ENCODE measurements around the gene PLXDC2.

Gene PLXDC2

GRCh38 chr10:20059084-20059835, 243.0 kb downstream of the PLXDC2 start:
- no peaks in the 10 kb centered on the region for H4K20me1 ChIP-seq (ENCODE audit: insufficient read depth, low read length, poor library complexity, severe bottlenecking)
- H3K9me3 ChIP-seq (ENCODE audit: insufficient read depth, low read depth, low read length), result no peaks in the 10 kb centered on the region
- H3K4me1 ChIP-seq (ENCODE audit: insufficient read depth, low read length, poor library complexity, severe bottlenecking), result no peaks in the 10 kb centered on the region
- no peaks in the 10 kb centered on the region for H3K9me2 ChIP-seq (replicated peaks; ENCODE audit: low read depth, low read length)
- no peak overlapping the region for H3K9ac ChIP-seq (ENCODE audit: low read depth, low read length, poor library complexity, severe bottlenecking)
- H2AFZ ChIP-seq (ENCODE audit: low read length), result no peak overlapping the region
- no peaks in the 10 kb centered on the region for H3K79me2 ChIP-seq (ENCODE audit: insufficient read depth, low read length)
- no peak overlapping the region for H3K4me2 ChIP-seq (ENCODE audit: low read depth, low read length, poor library complexity, severe bottlenecking)
- TF ChIP-seq CTCF (conservative IDR thresholded peaks at IDR 0.05; ENCODE audit: low read length) (no peak), EZH2phosphoT487 (IDR thresholded peaks at IDR 0.05; ENCODE audit: borderline replicate concordance) (no peak)
- no peak overlapping the region for H3K4me3 ChIP-seq (ENCODE audit: low read length, poor library complexity, severe bottlenecking)
- no peaks in the 10 kb centered on the region for H3K27me3 ChIP-seq (ENCODE audit: insufficient read depth, low read length, poor library complexity, severe bottlenecking)
- no peaks in the 10 kb centered on the region for H3F3A ChIP-seq (ENCODE audit: low read depth)
- H3K36me3 ChIP-seq (ENCODE audit: insufficient read depth, low read length), result no peaks in the 10 kb centered on the region

DNA sequence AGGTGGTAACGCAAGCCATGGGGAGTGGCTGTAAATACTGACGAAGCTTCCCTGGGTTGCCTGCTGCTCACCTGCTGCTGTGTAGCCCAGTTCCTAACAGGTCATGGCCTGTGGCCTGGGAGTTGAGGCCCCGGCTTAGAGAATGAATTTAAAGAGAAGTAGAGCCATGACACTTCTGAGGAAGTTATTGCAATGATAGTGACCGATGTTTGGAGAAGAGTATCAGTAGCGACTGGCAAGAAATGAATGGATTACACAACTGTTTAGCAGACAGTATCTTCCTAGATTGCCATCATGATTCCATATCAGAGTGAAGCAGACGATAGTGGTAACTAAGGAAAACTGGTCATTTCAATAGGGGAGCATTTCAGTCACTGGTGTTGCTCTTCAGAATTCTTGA, 249.6 kb downstream of the PLXDC2 start:
- Histone ChIP-seq H2AFZ (ENCODE audit: low read length) (no peak overlapping the region), H3K27me3 (ENCODE audit: insufficient read depth, low read length, poor library complexity, severe bottlenecking) (no peaks in the 10 kb centered on the region), H3K9me3 (ENCODE audit: insufficient read depth, low read depth, low read length) (no peaks in the 10 kb centered on the region), H3K4me1 (ENCODE audit: insufficient read depth, low read length, poor library complexity, severe bottlenecking) (no peaks in the 10 kb centered on the region), H3K36me3 (ENCODE audit: insufficient read depth, low read length) (no peaks in the 10 kb centered on the region), H3K9me2 (replicated peaks; ENCODE audit: low read depth, low read length) (no peaks in the 10 kb centered on the region), H3K4me2 (ENCODE audit: low read depth, low read length, poor library complexity, severe bottlenecking) (no peak overlapping the region), H4K20me1 (ENCODE audit: insufficient read depth, low read length, poor library complexity, severe bottlenecking) (no peaks in the 10 kb centered on the region), H3K79me2 (ENCODE audit: insufficient read depth, low read length) (no peaks in the 10 kb centered on the region), H3K9ac (ENCODE audit: low read depth, low read length, poor library complexity, severe bottlenecking) (no peak overlapping the region), H3K4me3 (ENCODE audit: low read length, poor library complexity, severe bottlenecking) (no peak overlapping the region), H3F3A (ENCODE audit: low read depth) (no peaks in the 10 kb centered on the region)
- TF ChIP-seq CTCF (conservative IDR thresholded peaks at IDR 0.05; ENCODE audit: low read length) (no peak), EZH2phosphoT487 (IDR thresholded peaks at IDR 0.05; ENCODE audit: borderline replicate concordance) (no peak)

- H3K79me2 ChIP-seq (ENCODE audit: insufficient read depth, low read length), result no peaks in the 10 kb centered on the region
- H3K4me2 ChIP-seq (ENCODE audit: low read depth, low read length, poor library complexity, severe bottlenecking), result no peak overlapping the region
- H3F3A ChIP-seq (ENCODE audit: low read depth), result no peaks in the 10 kb centered on the region
- H3K9ac ChIP-seq (ENCODE audit: low read depth, low read length, poor library complexity, severe bottlenecking), result no peak overlapping the region
- H3K27me3 ChIP-seq (ENCODE audit: insufficient read depth, low read length, poor library complexity, severe bottlenecking), result no peaks in the 10 kb centered on the region
- H3K4me1 ChIP-seq (ENCODE audit: insufficient read depth, low read length, poor library complexity, severe bottlenecking), result no peaks in the 10 kb centered on the region
- H3K36me3 ChIP-seq (ENCODE audit: insufficient read depth, low read length), result no peaks in the 10 kb centered on the region
- no peaks in the 10 kb centered on the region for H3K9me3 ChIP-seq (ENCODE audit: insufficient read depth, low read depth, low read length)
- no peak overlapping the region for H3K4me3 ChIP-seq (ENCODE audit: low read length, poor library complexity, severe bottlenecking)
- H2AFZ ChIP-seq (ENCODE audit: low read length), result no peak overlapping the region
- no peaks in the 10 kb centered on the region for H3K9me2 ChIP-seq (replicated peaks; ENCODE audit: low read depth, low read length)
- no peaks in the 10 kb centered on the region for H4K20me1 ChIP-seq (ENCODE audit: insufficient read depth, low read length, poor library complexity, severe bottlenecking)
- no peak for TF ChIP-seq EZH2phosphoT487 (IDR thresholded peaks at IDR 0.05; ENCODE audit: borderline replicate concordance)
- no peak for TF ChIP-seq CTCF (conservative IDR thresholded peaks at IDR 0.05; ENCODE audit: low read length)
Measured at GRCh38 chr10:20073167-20073566, 256.9 kb downstream of the PLXDC2 start.

Measured in Loucy (cell line).